NCI-H2196 (cell line): Measurements from ENCODE around the gene NFKBIA.
"Not testable (repeated sequence)": the region's sequence is repeated elsewhere in the genome, so short reads cannot be mapped to it uniquely, and the experiment has no call there.

Source experiments
- DNase-seq: peaks from one replicate; lab custom pipeline; 2025; ENCODE audit not compliant: unreplicated experiment; lab: John Stamatoyannopoulos, UW

The NFKBIA gene, protein sequence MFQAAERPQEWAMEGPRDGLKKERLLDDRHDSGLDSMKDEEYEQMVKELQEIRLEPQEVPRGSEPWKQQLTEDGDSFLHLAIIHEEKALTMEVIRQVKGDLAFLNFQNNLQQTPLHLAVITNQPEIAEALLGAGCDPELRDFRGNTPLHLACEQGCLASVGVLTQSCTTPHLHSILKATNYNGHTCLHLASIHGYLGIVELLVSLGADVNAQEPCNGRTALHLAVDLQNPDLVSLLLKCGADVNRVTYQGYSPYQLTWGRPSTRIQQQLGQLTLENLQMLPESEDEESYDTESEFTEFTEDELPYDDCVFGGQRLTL

DNA sequence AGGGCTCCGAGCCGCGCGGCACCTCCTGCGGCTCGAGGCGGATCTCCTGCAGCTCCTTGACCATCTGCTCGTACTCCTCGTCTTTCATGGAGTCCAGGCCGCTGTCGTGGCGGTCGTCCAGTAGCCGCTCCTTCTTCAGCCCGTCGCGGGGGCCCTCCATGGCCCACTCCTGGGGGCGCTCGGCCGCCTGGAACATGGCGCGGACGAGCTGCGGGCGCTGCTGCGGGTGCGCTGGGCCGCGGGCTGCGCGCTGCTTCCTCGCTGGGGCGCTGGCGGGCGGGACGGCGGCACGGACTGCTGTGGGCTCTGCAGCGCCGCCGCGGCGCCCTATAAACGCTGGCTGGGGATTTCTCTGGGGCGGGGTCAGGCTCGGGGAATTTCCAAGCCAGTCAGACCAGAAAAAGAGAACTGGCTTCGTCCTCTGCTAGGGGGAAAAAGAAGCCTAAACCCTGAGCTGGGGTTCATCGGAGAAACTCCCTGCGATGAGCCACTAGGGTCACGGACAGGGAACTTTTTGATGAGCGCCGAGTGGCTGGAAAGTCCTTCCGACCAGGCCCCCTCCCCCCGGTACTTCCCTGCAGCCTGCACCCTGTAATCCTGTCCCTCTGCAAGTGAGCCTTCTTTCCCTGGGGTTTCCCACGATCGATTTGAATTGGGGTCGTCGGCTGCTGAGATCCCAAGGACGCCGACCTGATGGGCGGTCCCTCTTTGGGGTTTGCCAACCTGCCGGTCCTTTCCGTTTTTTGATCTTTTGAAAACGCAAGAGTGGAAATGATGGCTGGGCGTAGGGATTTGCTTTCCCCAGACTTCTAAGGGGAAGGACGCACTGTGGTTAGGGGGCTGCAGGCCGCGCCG is at the start of gene NFKBIA:
Gene NFKBIA (minus strand): TSS at position 301 of the 855 bp plus-strand sequence. CDS start 105 bp downstream, at position 196.
- peak; percentile 83 for DNase-seq

DNA sequence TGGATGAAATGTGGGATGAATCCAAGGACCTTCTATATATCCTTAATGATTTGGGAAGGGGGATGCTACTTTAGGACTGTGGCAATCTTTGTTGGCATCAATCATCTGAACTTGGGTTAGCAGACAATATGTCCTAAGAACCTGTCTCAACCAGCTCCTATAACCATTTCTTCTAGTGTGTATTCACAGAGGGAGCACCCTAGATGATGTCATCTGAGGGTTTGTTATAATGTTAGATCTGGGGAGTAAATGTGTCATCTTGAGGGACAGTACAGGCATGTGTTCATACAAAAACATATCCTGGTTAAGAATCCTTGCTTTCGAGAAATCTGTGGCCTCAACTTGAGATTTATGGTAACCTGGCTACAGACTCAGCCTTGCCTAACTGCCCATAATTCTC is 41.9 kb upstream of the NFKBIA start:
- no peak for DNase-seq

DNA sequence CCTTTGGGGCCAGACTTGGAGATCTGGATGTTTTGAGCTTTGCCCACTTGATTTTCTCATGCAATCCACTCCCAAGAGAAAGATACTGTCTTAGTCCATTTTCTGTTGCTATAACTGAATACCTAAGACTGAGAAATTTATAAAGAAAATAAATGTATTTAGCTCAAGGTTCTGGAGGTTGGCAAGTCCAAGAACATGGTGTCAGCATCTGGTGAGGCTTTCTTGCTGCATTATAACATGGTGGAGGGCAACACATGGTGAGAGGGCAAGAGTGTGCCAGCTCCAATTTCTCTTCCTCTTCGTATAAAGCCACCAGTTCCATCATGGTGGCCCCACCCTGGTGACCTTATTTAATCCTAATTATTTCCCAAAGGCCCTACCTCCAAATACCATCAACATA is 39.6 kb upstream of the NFKBIA start:
- DNase-seq: no peak

DNA sequence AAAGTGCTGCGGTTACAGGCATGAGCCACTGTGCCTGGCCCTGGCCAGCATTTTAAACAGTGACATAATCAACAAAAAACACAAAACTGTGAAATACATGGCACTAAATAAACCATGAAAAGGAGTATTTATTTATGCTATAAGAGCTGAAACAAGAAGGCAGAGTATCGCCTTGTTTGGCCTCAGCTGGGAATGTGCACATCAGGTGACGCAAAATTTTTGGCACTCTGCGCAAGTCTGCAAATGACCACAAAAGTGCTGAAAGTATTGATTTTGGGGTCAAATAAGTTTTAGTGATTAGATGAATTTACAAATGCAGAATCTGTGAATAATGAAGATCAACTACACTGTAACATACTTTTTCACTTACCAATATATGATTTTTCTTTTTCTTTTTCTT is 36.6 kb upstream of the NFKBIA start:
- DNase-seq: no peak

DNA sequence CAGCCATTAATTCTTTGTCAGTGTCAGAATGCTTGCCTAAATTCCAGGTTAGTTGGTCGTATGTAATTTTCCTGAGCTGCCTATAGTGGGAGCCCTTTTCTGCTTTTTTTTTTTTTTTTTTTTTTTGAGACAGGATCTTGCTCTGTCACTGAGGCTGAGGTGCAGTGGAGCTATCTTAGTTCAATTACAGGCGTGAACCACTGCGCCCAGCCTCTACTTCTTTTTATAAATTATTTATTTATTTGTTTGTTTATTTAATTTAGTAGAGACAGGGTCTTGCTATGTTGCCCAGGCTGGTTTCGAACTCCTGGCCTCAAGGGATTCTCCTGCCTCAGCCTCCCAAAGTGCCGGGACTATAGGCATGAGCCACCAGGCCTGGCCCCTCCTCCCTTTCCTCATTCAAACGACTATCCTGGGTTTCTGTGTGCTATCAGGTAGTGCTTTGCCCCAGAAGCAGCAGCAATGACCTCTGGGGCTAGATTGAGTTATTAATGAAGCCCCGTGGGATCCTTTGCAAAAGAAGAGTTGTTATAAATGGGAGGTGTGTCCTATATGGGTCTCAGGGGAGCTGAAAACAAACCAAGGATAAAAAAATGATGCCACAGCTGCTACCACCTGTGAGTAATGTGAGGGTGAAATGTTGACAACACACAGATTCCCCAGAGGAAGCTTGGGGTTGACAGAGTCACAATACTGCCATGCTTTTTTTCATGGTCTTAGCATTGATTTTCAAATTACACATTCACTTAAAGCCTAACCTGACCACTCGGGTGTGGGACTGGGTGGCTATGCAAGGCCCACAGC is 34.6 kb upstream of the NFKBIA start:
- no peak for DNase-seq

DNA sequence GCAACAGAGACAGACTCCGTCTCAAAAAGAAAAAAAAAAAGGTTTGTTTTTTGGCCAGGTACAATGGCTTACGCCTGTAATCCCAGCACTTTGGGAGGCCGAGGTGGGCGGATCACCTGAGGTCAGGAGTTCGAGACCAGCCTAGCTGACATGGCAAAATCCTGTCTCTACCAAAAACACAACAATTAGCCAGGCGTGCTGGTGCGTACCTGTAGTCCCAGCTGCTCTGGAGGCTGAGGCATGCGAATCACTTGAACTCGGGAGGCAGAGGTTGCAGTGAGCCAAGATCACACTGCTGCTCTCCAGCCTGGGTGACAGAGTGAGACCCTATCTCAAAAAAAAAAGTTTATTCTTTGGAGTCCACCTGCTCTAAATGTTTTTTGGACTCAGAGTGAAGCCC is 33.9 kb upstream of the NFKBIA start:
- not testable (repeated sequence) for DNase-seq

DNA sequence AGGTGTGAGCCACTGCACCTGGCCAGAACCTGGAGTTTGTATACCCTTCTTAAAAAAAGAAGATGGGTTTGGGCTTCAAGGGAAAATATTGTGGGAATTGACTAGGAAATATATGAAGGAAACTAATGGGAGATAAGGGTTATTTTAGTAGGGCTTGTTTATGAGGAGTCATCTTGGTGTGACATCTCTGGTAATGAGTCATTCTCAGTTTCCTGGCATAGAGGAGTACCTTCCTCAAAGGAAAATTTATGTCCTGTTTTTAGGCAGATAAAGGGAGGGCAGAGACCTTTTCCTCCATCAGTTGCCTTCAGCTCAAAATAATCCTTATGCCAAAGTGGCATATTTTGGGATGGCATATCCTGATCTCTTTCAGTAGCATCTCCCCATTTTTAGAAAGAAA is 30.6 kb upstream of the NFKBIA start:
- no peak for DNase-seq

DNA sequence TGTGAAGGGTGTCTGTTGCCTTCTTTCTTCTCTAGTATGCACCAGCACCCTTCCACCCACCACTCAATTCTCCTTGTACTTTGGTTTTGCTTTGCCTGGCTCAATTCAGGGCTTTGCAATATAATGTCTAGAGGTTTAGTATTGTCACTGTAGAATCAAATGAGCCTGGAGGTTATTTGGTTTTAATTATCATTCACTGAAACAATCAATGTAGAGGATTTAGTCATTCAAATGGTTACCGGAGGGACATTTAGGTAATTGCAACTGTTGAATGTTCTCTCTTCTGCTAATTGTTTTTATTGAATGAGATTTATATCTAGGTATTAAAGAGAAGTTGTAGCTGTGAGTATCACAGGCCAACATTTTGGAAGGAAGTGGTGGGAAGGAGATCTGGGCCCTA is 29.3 kb upstream of the NFKBIA start:
- no peak for DNase-seq

DNA sequence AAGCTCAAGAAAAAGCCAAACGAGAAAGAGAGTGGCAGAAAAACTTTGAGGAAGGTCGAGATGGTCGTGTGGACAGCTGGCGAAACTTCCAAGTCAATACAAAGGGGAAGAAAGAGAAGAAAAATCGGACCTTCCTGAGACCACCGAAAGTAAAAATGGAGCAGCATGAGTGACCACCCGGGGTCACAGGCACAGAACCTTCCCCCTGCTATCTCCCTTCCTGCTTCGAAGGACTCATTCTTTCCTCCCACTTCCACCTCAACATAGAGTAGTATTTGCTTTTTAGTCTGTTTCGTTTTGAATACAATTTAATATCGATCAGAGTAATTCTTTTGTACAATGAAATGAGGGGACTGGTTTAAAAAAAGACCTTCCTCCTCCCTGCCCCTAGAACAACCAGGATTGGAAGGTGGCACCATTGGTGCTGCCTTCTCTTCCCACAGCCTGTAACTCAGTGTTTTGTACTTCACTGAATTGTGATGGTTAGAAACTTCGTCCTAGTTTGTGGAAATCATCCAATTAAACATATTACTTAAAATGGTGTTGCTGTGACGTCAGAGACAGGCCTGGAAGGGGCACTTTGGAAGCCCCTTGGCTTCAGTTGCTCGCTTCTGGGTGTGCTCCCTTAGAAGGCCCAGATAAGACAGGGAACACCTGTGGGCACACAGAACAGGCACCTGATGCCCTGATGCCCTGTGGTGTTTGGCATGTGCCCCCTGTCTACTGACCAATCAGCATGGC is 26.1 kb upstream of the NFKBIA start:
- DNase-seq: no peak

DNA sequence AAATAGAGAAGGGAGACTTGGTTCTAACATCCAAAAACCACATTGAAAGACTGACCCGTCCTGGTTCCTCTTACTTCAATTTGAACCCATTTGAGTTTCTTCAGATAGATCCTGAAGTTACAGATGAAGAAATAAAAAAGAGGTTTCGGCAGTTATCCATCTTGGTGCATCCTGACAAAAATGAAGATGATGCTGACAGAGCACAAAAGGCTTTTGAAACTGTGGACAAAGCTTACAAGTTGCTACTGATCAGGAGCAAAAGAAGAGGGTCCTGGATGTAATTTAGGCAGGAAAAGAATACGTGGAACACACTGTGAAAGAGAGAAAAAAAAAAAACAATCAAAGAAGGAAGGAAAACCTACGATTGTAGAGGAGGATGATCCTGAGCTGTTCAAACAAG is 25.4 kb upstream of the NFKBIA start:
- DNase-seq: no peak

DNA sequence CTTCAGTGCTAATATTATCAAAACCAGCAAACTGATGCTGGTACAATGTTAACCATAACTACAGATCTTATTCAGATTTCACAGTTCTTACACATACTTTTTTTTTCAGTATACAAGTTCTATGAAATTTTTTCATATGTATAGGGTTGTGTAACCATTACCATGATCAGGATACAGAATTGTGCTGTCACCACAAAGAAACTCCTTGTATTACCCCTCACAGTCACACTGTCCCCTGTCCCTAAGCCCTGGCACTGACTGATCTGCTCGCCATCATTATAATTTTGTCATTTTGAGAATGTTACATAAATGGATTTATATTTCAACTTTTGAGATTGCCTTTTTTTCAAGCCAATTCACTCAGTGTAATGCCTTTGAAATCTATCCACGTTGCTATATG is 21.3 kb upstream of the NFKBIA start:
- DNase-seq: no peak

DNA sequence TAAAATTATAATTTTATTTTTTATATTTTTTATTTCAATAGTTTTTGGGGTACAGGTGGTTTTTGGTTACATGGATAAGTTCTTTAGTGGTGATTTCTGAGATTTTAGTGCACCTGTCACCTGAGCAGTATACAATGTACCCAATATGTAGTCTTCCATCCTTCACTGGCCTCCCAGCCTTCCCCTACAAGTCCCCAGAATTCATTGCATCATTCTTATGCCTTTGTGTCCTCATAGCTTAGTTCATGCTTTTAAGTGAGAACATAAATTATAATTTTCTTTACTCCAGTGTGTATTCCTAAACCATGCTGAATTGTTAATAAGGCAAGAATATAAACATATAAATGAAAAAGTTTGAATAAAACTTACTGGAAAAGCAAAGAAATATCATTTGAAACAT is 19.1 kb upstream of the NFKBIA start:
- no peak for DNase-seq

DNA sequence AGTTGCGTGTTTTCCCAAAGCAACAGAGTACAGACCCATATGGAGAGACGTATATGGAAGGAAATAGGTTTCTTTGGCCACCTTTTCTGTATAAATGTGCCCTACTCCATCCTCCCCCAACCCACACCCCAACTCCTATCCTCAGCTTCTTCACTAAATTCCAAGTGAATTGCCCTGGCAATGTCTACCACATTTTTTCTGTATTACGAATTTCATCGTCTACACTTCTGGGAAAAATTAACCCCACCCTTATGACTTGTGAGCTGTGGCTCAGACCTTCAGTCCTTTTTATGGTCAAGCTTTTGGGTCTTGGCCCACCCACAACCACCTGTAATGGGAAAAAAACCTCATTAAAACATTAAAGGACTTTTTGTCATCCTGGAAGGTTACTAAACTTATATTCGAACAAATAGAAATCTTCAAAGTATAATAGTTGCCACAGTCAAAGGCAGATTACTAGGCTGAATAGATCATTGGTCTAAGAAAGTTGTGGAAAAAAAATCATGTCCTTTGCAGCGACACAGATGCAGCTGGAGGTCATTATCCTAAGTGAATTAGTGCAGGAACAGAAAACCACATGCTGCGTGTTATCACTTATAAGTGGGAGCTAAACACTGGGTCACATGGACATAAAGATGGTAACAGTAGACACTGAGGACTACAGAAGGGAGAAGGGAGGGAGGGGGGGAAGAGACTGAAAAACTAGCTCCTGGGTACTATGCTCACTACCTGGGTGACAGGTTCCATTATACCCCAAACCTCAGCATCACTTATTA is 15.7 kb upstream of the NFKBIA start:
- no peak for DNase-seq

DNA sequence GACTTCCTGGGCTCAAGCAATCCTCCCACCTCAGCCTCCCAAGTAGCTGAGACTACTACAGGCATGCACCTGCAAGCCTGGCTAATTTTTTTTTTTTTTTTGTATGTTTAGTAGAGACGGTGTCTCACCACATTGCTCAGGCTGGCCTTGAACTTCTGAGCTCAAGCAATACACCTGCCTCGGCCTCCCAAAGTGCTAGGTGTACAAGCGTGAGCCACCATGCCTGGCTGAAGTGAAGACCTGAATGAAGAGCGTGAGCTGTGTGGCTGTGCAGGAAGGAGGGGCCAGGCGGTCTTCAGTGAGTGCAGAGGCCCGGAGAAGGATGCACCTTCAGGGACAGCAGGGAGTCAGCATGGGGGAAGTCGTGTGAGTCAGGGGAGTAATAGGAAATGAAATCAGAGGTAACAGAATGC is 14.9 kb upstream of the NFKBIA start:
- no peak for DNase-seq

DNA sequence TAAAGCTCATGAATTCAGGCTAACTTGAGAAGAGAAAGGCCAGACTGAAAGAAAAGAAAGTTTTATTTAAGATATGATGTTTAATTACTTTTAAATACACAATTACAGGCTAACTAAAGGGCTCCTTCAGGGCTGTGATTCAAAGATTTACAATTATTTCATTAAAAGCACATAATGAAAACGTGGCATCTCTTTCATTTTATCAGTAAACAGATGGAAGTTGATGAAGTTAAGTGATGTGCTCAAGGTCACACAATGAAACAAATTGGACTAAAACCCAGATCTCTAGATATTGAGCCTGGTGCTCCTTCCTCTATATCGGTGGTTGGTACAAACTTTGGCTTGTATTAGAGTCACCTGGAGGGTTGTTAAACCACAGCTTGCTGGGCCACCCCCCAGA is 13.5 kb upstream of the NFKBIA start:
- DNase-seq: no peak

DNA sequence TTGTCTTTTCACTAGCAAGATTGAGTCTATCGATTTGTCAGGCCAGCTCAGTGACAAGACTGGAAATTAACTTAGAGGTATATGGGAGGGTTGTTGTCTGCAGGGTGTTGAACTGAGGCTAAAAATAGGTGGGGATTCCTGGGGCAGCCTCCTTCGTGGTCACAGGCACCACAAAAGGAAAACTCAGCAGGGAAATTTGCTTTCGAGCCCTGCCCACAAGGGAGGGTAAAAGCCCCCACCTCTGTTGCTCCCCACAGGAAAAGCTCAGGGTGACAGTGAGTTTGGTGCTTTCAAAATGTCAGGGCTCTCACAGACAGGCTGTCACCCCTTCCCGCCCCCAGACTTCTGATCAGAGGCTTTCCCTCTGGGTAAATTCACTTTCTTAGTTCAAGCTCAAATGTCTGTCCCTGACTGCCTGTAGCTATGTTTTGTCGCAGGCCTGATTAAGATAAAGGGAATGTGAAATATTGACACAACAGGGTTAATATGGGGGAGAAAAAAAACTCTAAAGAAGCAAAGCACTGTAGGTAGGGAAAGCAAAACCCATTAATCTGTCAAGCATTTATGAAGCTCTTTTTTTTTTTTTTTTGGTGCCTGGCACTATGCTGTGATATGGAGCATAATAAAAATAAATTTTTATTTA is 11.7 kb upstream of the NFKBIA start:
- no peak for DNase-seq

DNA sequence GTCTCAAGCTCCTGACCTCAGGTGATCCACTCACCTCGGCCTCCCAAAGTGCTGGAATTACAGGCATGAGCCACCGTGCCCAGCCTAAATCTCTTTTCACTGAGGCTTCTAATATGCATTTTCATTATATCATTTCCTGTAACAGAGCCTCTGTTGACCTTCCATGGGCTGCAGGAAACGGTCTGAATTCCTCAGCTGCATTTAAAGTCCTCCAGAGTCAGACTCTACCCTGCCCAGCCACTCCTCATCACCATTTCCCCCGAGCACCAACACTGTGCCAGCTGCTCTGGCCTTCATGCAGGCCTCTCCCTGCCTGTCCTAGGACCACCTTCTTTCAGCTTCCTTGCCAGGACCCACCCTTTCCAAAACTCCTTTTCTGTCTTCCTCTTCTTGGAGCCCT is 9.8 kb upstream of the NFKBIA start:
- no peak for DNase-seq

DNA sequence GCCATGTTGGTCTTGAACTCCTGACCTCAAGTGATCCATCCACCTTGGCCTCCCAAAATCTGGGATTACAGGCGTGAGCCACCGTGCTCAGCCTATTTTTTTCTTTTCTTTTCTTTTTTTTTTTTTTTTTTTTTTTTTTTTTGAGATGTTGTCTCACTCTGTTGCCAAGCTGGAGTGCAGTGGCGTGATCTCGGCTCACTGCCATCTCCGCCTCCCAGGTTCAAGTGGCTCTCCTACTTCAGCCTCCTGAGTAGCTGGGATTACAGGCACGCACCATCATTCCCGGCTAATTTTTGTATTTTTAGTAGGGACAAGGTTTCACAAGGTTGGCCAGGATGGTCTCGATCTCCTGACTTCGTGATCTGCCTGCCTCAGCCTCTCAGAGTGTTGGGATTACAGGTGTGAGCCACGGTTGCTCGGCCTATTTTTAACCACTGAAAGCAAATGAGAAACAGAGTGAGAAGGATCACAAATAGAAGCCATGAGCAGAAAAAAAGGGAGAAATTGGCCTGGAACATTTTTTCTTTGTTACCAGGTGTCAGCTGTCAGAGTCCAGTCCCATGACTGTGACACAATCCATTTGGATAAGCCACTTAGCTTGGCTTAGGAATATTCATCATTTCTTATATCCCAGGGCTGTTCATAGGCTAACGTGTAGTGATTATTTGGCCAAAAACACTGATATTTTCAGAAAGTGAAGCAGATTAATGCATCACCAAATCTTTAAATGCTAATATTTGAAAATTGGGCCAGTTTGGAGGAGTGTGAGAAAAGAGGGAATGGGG is 7.9 kb upstream of the NFKBIA start:
- no peak for DNase-seq

DNA sequence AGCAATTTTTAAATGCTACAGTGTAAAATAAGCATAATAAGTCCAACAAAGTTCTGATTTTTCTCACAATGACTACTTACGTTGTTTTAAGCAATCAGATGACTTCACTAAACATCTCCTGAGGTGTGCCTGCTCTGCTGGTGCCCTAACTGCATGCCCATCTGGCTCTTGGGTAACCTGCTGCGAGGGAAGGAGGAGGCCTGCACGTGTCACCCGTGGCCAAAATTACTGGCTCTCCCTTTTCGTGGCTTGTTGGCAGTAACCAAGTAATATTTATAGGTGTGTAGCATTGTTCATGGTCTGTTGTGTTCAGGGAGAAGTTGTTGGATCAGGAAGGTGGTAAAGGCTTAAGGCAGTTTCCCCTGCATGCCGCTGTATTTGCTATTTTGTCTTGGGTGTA is 6.3 kb upstream of the NFKBIA start:
- DNase-seq: no peak
